ENCODE results near the gene MRPL45. TPM values are rescaled to one million over a fixed set of nuclear protein-coding genes. Genes with fewer than 3 reads are reported as not detected.

Gene MRPL45
- total RNA-seq, 4 donors from 2014 or later, result 23.1 to 32.4 (median 28.7) TPM

GRCh38 chr17:38333635-38334295, 36.8 kb downstream of the MRPL45 start:
- TF ChIP-seq, protein P1, sequence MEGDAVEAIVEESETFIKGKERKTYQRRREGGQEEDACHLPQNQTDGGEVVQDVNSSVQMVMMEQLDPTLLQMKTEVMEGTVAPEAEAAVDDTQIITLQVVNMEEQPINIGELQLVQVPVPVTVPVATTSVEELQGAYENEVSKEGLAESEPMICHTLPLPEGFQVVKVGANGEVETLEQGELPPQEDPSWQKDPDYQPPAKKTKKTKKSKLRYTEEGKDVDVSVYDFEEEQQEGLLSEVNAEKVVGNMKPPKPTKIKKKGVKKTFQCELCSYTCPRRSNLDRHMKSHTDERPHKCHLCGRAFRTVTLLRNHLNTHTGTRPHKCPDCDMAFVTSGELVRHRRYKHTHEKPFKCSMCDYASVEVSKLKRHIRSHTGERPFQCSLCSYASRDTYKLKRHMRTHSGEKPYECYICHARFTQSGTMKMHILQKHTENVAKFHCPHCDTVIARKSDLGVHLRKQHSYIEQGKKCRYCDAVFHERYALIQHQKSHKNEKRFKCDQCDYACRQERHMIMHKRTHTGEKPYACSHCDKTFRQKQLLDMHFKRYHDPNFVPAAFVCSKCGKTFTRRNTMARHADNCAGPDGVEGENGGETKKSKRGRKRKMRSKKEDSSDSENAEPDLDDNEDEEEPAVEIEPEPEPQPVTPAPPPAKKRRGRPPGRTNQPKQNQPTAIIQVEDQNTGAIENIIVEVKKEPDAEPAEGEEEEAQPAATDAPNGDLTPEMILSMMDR (IDR thresholded peaks at IDR 0.05), result peak in 1 of 4 experiments; percentile 30
- no peak for TF ChIP-seq POLR2A (IDR thresholded peaks at IDR 0.05)
- Histone ChIP-seq H3K4me1 (no peaks in the 10 kb centered on the region), H3K27ac (no peak overlapping the region), H3K9me3 (no peaks in the 10 kb centered on the region), H3K4me3 (no peak overlapping the region), H3K27me3 (peaks cover 62% of the 10 kb centered on the region), H3K36me3 (no peaks in the 10 kb centered on the region)
- ATAC-seq, result no peak
- WGBS, 2 donors (ENCODE audit: low coverage in 1 of 2), result 53 to 80% methylated on average over 4 to 8 of the region's 12 CpGs

DNA sequence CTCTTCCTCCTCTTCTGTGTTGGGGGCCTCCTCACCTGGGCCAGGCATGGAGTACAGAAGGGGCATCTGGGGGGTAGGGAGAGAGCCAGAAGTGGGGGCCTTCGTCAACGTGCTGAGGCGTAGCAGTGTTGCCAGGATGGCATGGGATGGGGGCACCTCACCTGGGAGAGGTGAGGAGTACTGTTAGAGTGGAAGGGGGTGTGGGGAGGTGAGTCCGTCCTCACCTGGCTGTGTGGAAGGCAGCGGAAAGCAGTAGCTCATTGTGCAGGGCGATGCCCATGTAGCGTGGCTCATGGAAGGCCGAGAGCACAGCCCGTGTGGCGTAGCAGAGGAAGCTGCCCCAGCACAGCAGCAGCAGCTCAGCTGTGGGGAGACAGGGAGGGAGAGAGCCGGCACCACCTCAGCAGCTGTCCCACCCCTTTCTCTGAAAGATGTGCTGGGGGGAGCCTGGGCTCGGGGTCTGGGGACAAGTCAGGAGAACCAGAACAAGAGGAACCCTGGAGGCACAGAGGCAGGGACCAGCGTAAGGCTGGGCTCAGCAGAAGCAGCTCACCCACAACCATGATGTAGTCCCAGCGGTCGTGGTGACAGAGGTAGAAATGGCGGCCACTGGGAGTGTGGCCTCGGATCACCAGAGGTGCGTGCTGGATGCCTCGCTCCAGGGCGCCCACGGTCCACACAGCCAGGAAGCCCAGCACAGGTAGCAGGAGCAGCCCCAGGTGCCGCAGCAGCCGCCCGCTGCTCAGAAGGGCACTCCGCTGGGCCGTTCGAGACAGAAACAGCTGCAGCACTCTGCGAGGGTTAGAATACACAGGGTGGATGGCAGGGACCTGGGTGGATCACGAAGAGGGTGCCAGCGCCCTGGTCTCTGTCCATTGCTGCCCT, 37.8 kb downstream of the MRPL45 start:
- H3K9me3 ChIP-seq, result no peaks in the 10 kb centered on the region
- no peak overlapping the region for H3K27ac ChIP-seq
- TF ChIP-seq POLR2AphosphoS5 (IDR thresholded peaks at IDR 0.05), result no peak
- no peak for TF ChIP-seq POLR2A (IDR thresholded peaks at IDR 0.05)
- TF ChIP-seq, protein P1 (IDR thresholded peaks at IDR 0.05), result no peak
- TF ChIP-seq EP300 (IDR thresholded peaks at IDR 0.05), result no peak
- no peak overlapping the region for H3K4me3 ChIP-seq
- no peaks in the 10 kb centered on the region for H3K36me3 ChIP-seq
- H3K27me3 ChIP-seq, result peaks cover 58% of the 10 kb centered on the region
- no peak for ATAC-seq
- 82% methylated on average over 7 of the region's 30 CpGs; no CpG with 5 or more reads in 1 of the 2 donors for WGBS, 2 donors (ENCODE audit: low coverage in 1 of 2)
- no peaks in the 10 kb centered on the region for H3K4me1 ChIP-seq

DNA sequence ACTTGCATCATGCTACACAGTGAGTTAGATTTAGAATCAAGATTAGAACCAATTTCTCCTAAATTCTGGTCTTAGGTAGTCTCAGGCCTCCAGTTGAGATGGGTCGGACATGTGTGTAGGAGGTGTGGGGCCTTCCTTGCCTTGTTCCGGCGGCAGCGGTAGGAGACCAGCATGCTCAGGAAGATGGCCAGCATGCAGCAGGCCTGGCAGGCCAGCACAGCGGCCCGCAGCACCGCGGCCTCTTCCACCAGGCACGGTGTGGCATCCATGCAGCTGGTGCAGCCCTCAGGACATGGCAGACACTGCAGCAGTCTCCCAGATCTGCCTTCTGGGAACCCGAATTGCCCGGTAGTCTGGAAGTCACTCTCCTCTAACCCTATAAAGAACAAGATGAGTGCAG, 39.9 kb downstream of the MRPL45 start:
- Histone ChIP-seq H3K36me3 (no peaks in the 10 kb centered on the region), H3K27ac (no peak overlapping the region), H3K4me1 (peaks cover 0 to 7% (median 0%) of the 10 kb centered on the region in 3 donors), H3K27me3 (peaks cover 37% of the 10 kb centered on the region), H3K4me3 (no peak overlapping the region), H3K9me3 (no peaks in the 10 kb centered on the region)
- 93 to 100% methylated on average over 2 to 3 of the region's 11 CpGs for WGBS, 2 donors (ENCODE audit: low coverage in 1 of 2)
- no peak for TF ChIP-seq POLR2AphosphoS5 (IDR thresholded peaks at IDR 0.05)
- TF ChIP-seq EP300 (IDR thresholded peaks at IDR 0.05), result no peak
- TF ChIP-seq, protein P1 (IDR thresholded peaks at IDR 0.05), result no peak
- TF ChIP-seq POLR2A (IDR thresholded peaks at IDR 0.05), result no peak
- no peak for ATAC-seq

DNA sequence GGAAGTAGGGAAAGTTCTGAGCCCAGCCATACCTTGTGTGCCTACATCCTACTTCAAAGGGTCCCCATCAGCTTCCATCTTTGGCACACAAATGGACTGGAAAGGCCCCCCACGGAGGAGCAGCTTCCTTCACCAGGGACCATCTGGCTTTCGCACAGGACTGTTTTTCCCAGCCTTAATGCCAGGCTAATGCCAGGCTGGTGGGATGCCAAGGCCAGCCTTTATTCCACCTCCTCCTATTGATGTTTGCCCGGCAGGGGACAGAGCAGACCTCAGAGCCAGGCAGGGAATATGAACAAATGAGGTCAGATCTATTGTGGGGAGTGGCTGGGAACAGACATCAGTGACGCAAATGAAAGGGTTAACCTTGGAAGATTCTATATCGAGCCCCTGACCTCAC, 41.1 kb downstream of the MRPL45 start:
- H3K36me3 ChIP-seq, result no peaks in the 10 kb centered on the region
- peaks cover 0 to 7% (median 0%) of the 10 kb centered on the region in 3 donors for H3K4me1 ChIP-seq
- H3K27ac ChIP-seq, result no peak overlapping the region
- WGBS, 2 donors (ENCODE audit: low coverage in 1 of 2), result 40 to 83% methylated on average over 2 of the region's 5 CpGs
- no peak for ATAC-seq
- no peak overlapping the region for H3K4me3 ChIP-seq
- H3K9me3 ChIP-seq, result no peaks in the 10 kb centered on the region
- TF ChIP-seq, protein P1 (IDR thresholded peaks at IDR 0.05), result no peak
- TF ChIP-seq EP300 (IDR thresholded peaks at IDR 0.05) (no peak), POLR2AphosphoS5 (IDR thresholded peaks at IDR 0.05) (no peak), POLR2A (IDR thresholded peaks at IDR 0.05) (no peak)
- H3K27me3 ChIP-seq, result peaks cover 24% of the 10 kb centered on the region
